ENCODE results near the gene SNF8.

The SNF8 gene

DNA sequence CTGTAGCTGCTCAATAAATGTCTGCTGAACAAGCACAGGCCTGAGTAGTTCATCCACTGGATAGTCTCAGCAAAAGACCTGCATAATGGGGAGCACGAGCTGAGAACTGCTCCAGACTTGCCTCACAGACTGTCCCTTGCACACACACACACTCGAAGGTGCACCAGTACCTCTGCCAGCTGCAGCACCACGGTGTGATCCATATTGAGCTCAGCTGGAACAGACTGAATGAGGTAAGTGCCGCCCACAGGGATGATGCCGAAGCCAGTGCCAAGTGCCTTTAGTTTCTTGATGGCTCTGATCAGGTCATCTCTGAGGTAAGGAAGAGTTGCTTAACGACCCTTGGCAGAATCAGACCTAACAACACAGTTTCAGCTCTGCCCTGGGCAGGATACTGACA, 11.6 kb downstream of the SNF8 start:
- POLR2A ChIA-PET, result interaction anchor here (1.0 kb wide), 1 partner anchor 17 kb away, joined by 3 read pairs; no protein-coding TSS in a partner anchor
- DNase-seq, result no peak
- no peaks in the 10 kb centered on the region for H3K27me3 ChIP-seq (replicated peaks in 2 of 5; ENCODE audit: control insufficient read depth in 4 of 5, insufficient read depth in 5 of 5, low read length in 4 of 5)
- CTCF ChIA-PET, result no interaction called here
- 97% methylated on average over 6 of the region's 6 CpGs for WGBS (ENCODE audit: insufficient coverage)
- no peaks in the 10 kb centered on the region for H3K4me1 ChIP-seq (ENCODE audit: control extremely low read depth in 1 of 4, control insufficient read depth in 4 of 4, insufficient read depth in 4 of 4, low read length in 3 of 4)
- H3K4me3 ChIP-seq (ENCODE audit: control insufficient read depth in 1 of 7, extremely low read depth in 1 of 7, insufficient read depth in 4 of 7, low read depth in 2 of 7, low read length in 6 of 7), result no peak overlapping the region
- no peak overlapping the region for H3K27ac ChIP-seq (ENCODE audit: insufficient read depth in 1 of 2, low read depth in 1 of 2, low read length in 2 of 2, poor library complexity in 1 of 2, severe bottlenecking in 2 of 2)
- H3K9me3 ChIP-seq (ENCODE audit: control extremely low read depth in 1 of 5, control insufficient read depth in 4 of 5, insufficient read depth in 2 of 5, low read depth in 1 of 5, low read length in 4 of 5), result no peaks in the 10 kb centered on the region
- H3K36me3 ChIP-seq (ENCODE audit: control insufficient read depth in 4 of 4, insufficient read depth in 4 of 4, low read length in 3 of 4), result peaks cover 16 to 87% (median 67%) of the 10 kb centered on the region in 4 experiments

DNA sequence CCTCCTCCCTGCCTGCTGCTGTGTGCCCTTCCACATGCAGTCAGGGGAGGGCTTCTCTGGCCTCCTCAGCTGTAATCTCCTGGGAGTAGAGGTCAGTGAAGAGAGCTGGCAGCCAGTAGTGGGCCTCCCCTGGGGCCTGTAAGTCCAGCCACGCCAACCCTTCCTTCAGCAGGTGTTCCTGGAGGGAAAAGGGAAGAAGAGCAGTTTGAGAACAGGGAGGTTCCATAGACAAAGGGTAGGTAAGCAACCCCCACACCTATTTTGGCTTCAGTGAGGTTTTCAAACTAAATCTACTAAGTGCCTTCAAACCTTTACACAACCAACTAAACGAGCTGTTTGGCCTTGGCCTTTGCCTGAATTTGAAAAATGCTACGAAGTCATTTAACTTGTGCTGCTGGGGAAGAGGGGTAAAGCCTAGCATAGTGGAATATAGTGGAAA, 14.2 kb downstream of the SNF8 start:
- Histone ChIP-seq H3K4me1 (ENCODE audit: control extremely low read depth in 1 of 4, control insufficient read depth in 4 of 4, insufficient read depth in 4 of 4, low read length in 3 of 4) (no peaks in the 10 kb centered on the region), H3K36me3 (ENCODE audit: control insufficient read depth in 4 of 4, insufficient read depth in 4 of 4, low read length in 3 of 4) (peaks cover 24 to 95% (median 76%) of the 10 kb centered on the region in 4 experiments), H3K9me3 (ENCODE audit: control extremely low read depth in 1 of 5, control insufficient read depth in 4 of 5, insufficient read depth in 2 of 5, low read depth in 1 of 5, low read length in 4 of 5) (no peaks in the 10 kb centered on the region), H3K4me3 (ENCODE audit: control insufficient read depth in 1 of 7, extremely low read depth in 1 of 7, insufficient read depth in 4 of 7, low read depth in 2 of 7, low read length in 6 of 7) (no peak overlapping the region), H3K27me3 (replicated peaks in 2 of 5; ENCODE audit: control insufficient read depth in 4 of 5, insufficient read depth in 5 of 5, low read length in 4 of 5) (no peaks in the 10 kb centered on the region), H3K27ac (ENCODE audit: insufficient read depth in 1 of 2, low read depth in 1 of 2, low read length in 2 of 2, poor library complexity in 1 of 2, severe bottlenecking in 2 of 2) (no peak overlapping the region)
- CTCF ChIA-PET, result interaction anchor here (1.4 kb wide), 1 partner anchor 22 kb away, joined by 3 read pairs; no protein-coding TSS in a partner anchor
- 92% methylated on average over 3 of the region's 3 CpGs for WGBS (ENCODE audit: insufficient coverage)
- DNase-seq, result no peak
- POLR2A ChIA-PET, result interaction anchor here (0.7 kb wide), 1 partner anchor 15 kb away, joined by 3 read pairs; no protein-coding TSS in a partner anchor

DNA sequence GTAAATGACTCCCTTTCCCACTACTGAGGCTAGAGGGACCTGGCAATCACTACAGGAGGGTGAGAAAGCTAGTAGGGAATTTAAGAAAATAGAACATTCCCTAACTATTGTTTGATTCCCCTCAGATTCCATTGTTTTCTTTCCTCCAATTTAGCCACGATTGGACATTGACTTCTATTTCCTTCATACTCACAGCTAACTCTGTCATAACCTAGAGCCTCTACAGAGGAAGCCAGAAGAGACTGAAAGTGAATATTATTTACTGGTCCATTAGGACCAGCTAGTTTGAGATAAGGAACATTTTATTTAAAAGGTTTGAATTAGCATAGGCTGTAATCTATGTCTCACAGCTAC, 14.9 kb downstream of the SNF8 start:
- CTCF ChIA-PET, result interaction anchor here (1.4 kb wide), 1 partner anchor 23 kb away, joined by 3 read pairs; no protein-coding TSS in a partner anchor
- WGBS (ENCODE audit: insufficient coverage), result no CpG with 5 or more reads among the region's 1 CpG

DNA sequence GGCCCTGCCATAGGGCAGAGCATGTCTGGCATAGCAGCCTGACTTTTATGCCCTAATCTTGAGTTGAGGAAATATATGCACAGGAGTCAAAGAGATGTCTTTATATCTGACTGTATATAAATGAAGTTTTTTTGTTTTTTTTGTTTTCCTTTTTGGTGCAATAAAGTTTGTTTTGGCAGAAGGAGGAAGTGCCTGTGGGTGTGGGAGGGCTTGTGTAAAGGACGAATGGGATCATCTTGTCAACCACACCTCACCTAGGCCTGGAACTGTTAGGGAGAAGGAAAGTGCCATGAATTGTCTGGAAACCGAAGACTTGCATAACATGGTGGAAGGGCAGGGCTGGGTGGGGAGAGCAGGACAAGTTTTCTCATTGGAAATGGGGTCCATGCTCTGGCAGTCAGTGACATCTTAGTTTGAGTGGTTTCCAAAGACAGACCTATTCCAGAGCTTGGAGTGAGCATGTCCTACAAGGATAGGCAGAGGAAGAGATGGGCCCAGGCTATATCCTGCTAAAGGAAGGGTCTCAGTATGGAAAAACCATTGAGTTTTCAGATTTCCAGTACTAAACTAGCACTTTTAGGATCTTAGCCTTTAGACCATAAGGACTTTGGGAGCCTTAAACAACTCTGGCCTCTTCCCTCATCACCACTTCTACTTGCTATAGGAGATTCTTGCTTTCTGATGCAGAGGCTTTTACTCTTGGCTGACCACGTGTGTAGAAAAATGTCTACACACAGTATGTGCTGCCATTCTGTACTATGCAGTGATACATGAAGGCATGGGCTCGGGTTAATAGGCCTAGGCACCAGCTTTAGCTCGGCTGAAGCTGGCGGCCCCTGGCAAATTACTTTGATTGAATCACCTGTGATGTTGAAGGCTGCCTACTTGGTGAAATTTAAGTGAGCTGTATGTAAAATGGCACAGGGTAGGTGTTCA, 15.5 kb downstream of the SNF8 start:
- 93% methylated on average over 4 of the region's 6 CpGs for WGBS (ENCODE audit: insufficient coverage)
- no peaks in the 10 kb centered on the region for H3K9me3 ChIP-seq (ENCODE audit: control extremely low read depth in 1 of 5, control insufficient read depth in 4 of 5, insufficient read depth in 2 of 5, low read depth in 1 of 5, low read length in 4 of 5)
- no peaks in the 10 kb centered on the region for H3K4me1 ChIP-seq (ENCODE audit: control extremely low read depth in 1 of 4, control insufficient read depth in 4 of 4, insufficient read depth in 4 of 4, low read length in 3 of 4)
- DNase-seq, result peak in 1 of 3 donors; percentile 16
- H3K27me3 ChIP-seq (replicated peaks in 2 of 5; ENCODE audit: control insufficient read depth in 4 of 5, insufficient read depth in 5 of 5, low read length in 4 of 5), result no peaks in the 10 kb centered on the region
- H3K4me3 ChIP-seq (ENCODE audit: control insufficient read depth in 1 of 7, extremely low read depth in 1 of 7, insufficient read depth in 4 of 7, low read depth in 2 of 7, low read length in 6 of 7), result no peak overlapping the region
- peaks cover 27 to 98% (median 81%) of the 10 kb centered on the region in 4 experiments for H3K36me3 ChIP-seq (ENCODE audit: control insufficient read depth in 4 of 4, insufficient read depth in 4 of 4, low read length in 3 of 4)
- CTCF ChIA-PET, result interaction anchor here (1.4 kb wide), 1 partner anchor 24 kb away, joined by 3 read pairs; no protein-coding TSS in a partner anchor
- POLR2A ChIA-PET, result no interaction called here
- H3K27ac ChIP-seq (ENCODE audit: insufficient read depth in 1 of 2, low read depth in 1 of 2, low read length in 2 of 2, poor library complexity in 1 of 2, severe bottlenecking in 2 of 2), result no peak overlapping the region

More for the DNA sequence above, 14.9 kb downstream of the SNF8 start:
- POLR2A ChIA-PET, result interaction anchor here (0.7 kb wide), 1 partner anchor 14 kb away, joined by 3 read pairs; no protein-coding TSS in a partner anchor
- Histone ChIP-seq H3K36me3 (ENCODE audit: control insufficient read depth in 4 of 4, insufficient read depth in 4 of 4, low read length in 3 of 4) (peaks cover 27 to 98% (median 80%) of the 10 kb centered on the region in 4 experiments), H3K4me1 (ENCODE audit: control extremely low read depth in 1 of 4, control insufficient read depth in 4 of 4, insufficient read depth in 4 of 4, low read length in 3 of 4) (no peaks in the 10 kb centered on the region), H3K9me3 (ENCODE audit: control extremely low read depth in 1 of 5, control insufficient read depth in 4 of 5, insufficient read depth in 2 of 5, low read depth in 1 of 5, low read length in 4 of 5) (no peaks in the 10 kb centered on the region), H3K27ac (ENCODE audit: insufficient read depth in 1 of 2, low read depth in 1 of 2, low read length in 2 of 2, poor library complexity in 1 of 2, severe bottlenecking in 2 of 2) (no peak overlapping the region), H3K27me3 (replicated peaks in 2 of 5; ENCODE audit: control insufficient read depth in 4 of 5, insufficient read depth in 5 of 5, low read length in 4 of 5) (no peaks in the 10 kb centered on the region), H3K4me3 (ENCODE audit: control insufficient read depth in 1 of 7, extremely low read depth in 1 of 7, insufficient read depth in 4 of 7, low read depth in 2 of 7, low read length in 6 of 7) (no peak overlapping the region)
- DNase-seq, result no peak

DNA sequence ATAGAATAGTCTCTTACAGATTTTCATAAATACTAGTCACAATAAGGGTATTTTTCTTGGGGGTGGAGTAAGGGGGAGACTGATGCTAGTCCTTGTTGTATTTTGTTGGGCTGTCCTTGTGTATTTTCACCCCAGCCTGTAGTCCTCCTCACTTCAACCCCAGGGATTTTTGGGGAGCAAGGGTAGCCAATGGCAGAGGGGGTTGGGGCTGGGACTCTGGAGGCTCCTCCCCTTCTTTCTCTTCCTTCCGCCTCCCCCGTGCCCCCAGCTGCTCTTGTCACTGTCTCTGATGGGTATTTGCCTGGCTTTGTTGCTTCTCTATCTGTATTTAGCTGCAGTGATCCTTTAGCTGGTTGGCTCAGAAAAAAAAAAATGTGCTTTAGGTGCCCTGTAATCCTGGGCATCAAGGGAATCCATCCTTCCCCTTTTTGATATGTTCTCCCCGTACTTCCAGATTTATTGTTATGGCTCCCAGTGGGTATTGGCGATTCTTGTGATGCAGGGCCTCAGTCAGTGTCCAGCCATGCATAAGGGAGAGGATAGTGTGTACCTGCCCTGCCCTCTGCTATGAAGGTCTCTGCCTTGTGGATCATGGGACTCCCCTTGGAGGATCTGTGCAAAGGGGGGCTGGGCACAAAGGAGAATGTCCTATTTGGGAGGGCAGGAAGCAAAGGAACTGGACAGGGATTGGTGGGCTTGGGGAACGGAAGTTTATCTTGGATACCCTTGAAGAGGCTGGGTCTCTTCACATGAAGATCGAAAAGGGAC, 16.5 kb downstream of the SNF8 start:
- WGBS (ENCODE audit: insufficient coverage), result 73% methylated on average over 6 of the region's 6 CpGs
- Histone ChIP-seq H3K4me1 (ENCODE audit: control extremely low read depth in 1 of 4, control insufficient read depth in 4 of 4, insufficient read depth in 4 of 4, low read length in 3 of 4) (no peaks in the 10 kb centered on the region), H3K4me3 (ENCODE audit: control insufficient read depth in 1 of 7, extremely low read depth in 1 of 7, insufficient read depth in 4 of 7, low read depth in 2 of 7, low read length in 6 of 7) (no peak overlapping the region), H3K36me3 (ENCODE audit: control insufficient read depth in 4 of 4, insufficient read depth in 4 of 4, low read length in 3 of 4) (peaks cover 26 to 98% (median 81%) of the 10 kb centered on the region in 4 experiments), H3K27ac (ENCODE audit: insufficient read depth in 1 of 2, low read depth in 1 of 2, low read length in 2 of 2, poor library complexity in 1 of 2, severe bottlenecking in 2 of 2) (no peak overlapping the region), H3K9me3 (ENCODE audit: control extremely low read depth in 1 of 5, control insufficient read depth in 4 of 5, insufficient read depth in 2 of 5, low read depth in 1 of 5, low read length in 4 of 5) (no peaks in the 10 kb centered on the region), H3K27me3 (replicated peaks in 2 of 5; ENCODE audit: control insufficient read depth in 4 of 5, insufficient read depth in 5 of 5, low read length in 4 of 5) (no peaks in the 10 kb centered on the region)
- CTCF ChIA-PET, result interaction anchor here (0.7 to 0.8 kb wide), 2 partner anchors 13 to 19 kb away, joined by 3 read pairs; no protein-coding TSS in a partner anchor
- POLR2A ChIA-PET, result no interaction called here
- no peak for DNase-seq

DNA sequence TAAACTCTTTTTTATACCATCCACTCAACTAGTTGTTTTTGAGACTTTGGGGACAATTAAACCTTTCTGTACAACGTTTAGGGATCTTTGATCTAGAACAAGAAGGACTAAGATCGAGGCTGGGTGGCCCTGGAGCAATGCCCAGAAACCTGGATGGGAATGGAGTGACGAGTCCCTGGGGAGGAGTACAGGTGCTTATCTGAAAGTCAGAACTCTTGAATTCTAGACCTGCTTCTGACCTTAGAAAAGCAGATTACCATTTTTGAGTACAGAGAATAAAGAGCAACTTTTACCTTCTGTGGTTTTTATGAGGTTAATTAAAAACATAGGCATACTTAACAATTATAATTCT, 18.7 kb downstream of the SNF8 start:
- ChIA-PET POLR2A (no interaction called here), CTCF (no interaction called here)
- H3K4me1 ChIP-seq (ENCODE audit: control extremely low read depth in 1 of 4, control insufficient read depth in 4 of 4, insufficient read depth in 4 of 4, low read length in 3 of 4), result no peaks in the 10 kb centered on the region

More for the DNA sequence above, 18.7 kb downstream of the SNF8 start:
- no peak overlapping the region for H3K27ac ChIP-seq (ENCODE audit: insufficient read depth in 1 of 2, low read depth in 1 of 2, low read length in 2 of 2, poor library complexity in 1 of 2, severe bottlenecking in 2 of 2)
- peaks cover 33 to 96% (median 82%) of the 10 kb centered on the region in 4 experiments for H3K36me3 ChIP-seq (ENCODE audit: control insufficient read depth in 4 of 4, insufficient read depth in 4 of 4, low read length in 3 of 4)
- no peaks in the 10 kb centered on the region for H3K9me3 ChIP-seq (ENCODE audit: control extremely low read depth in 1 of 5, control insufficient read depth in 4 of 5, insufficient read depth in 2 of 5, low read depth in 1 of 5, low read length in 4 of 5)
- H3K4me3 ChIP-seq (ENCODE audit: control insufficient read depth in 1 of 7, extremely low read depth in 1 of 7, insufficient read depth in 4 of 7, low read depth in 2 of 7, low read length in 6 of 7), result no peak overlapping the region
- no peaks in the 10 kb centered on the region for H3K27me3 ChIP-seq (replicated peaks in 2 of 5; ENCODE audit: control insufficient read depth in 4 of 5, insufficient read depth in 5 of 5, low read length in 4 of 5)
- whole genome bisulfite sequencing (ENCODE audit: insufficient coverage), result 94% methylated on average over 2 of the region's 3 CpGs
- DNase-seq, result no peak
